Stimulated activated CD4-positive, alpha-beta T cell treated with anti-CD3 and anti-CD28 coated beads, TNF-alpha, amount 100 ng/mL, for 4 hours (primary cell): ENCODE measurements around the gene RHBDD3.

Experiments
- DNase-seq, 3 experiments: peaks; one replicate each; pipeline ENCODE4 v3.0.0-alpha.2; 2020; ENCODE audit warnings: low read depth in 3 of 3

Gene RHBDD3

GRCh38 chr22:29218758-29219408 is 48.9 kb downstream of the RHBDD3 start:
- DNase-seq = no peak

GRCh38 chr22:29217827-29218757 is 49.7 kb downstream of the RHBDD3 start:
- DNase-seq = no peak

GRCh38 chr22:29216873-29217666 is 50.7 kb downstream of the RHBDD3 start:
- no peak for DNase-seq

GRCh38 chr22:29216011-29216872 is 51.5 kb downstream of the RHBDD3 start:
- DNase-seq = no peak

- no peak for DNase-seq
Measured at GRCh38 chr22:29215012-29215860, 52.5 kb downstream of the RHBDD3 start.

- no peak for DNase-seq
Measured at GRCh38 chr22:29214232-29214631, 53.5 kb downstream of the RHBDD3 start.

- no peak for DNase-seq
Measured at GRCh38 chr22:29213493-29213892, 54.3 kb downstream of the RHBDD3 start.

GRCh38 chr22:29212743-29213142 is 55.0 kb downstream of the RHBDD3 start:
- no peak for DNase-seq

- DNase-seq = no peak
Measured at GRCh38 chr22:29211466-29211865, 56.3 kb downstream of the RHBDD3 start.

GRCh38 chr22:29211066-29211465 is 56.7 kb downstream of the RHBDD3 start:
- no peak for DNase-seq
